Measurements from ENCODE around the gene TLE3.

The TLE3 gene

DNA sequence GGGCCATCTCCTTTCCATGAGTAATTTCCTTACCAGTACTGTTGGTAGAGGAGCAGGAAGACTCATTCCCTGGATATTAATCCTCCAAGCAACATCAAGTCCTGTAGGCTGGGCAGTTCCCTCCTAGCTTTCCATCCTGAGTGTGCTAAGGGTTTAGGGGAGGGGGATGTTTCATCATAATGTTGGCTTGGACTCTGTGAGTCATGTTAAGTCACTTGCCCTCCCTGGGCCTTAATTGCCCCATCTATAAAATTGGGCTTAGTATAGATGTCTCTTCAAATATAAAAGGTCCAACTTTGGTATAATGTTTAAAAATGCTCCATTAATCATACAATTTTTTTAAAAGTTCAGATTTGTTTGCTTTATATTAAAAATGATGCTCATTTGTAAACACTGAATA lies 52.7 kb downstream of the TLE3 start:
- Histone ChIP-seq H3K36me3 (ENCODE audit: control insufficient read depth, insufficient read depth, low read length) (peaks cover 13% of the 10 kb centered on the region), H3K4me3 (replicated peaks; ENCODE audit: low read depth, low read length) (no peak overlapping the region), H3K27me3 (replicated peaks; ENCODE audit: control insufficient read depth, insufficient read depth, low read length) (no peaks in the 10 kb centered on the region)
- DNase-seq (ENCODE audit: extremely low read depth, insufficient read length): no peak
- TF ChIP-seq, protein P1, sequence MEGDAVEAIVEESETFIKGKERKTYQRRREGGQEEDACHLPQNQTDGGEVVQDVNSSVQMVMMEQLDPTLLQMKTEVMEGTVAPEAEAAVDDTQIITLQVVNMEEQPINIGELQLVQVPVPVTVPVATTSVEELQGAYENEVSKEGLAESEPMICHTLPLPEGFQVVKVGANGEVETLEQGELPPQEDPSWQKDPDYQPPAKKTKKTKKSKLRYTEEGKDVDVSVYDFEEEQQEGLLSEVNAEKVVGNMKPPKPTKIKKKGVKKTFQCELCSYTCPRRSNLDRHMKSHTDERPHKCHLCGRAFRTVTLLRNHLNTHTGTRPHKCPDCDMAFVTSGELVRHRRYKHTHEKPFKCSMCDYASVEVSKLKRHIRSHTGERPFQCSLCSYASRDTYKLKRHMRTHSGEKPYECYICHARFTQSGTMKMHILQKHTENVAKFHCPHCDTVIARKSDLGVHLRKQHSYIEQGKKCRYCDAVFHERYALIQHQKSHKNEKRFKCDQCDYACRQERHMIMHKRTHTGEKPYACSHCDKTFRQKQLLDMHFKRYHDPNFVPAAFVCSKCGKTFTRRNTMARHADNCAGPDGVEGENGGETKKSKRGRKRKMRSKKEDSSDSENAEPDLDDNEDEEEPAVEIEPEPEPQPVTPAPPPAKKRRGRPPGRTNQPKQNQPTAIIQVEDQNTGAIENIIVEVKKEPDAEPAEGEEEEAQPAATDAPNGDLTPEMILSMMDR (IDR thresholded peaks at IDR 0.05; ENCODE audit: insufficient read depth, low read length, poor library complexity, severe bottlenecking): no peak

DNA sequence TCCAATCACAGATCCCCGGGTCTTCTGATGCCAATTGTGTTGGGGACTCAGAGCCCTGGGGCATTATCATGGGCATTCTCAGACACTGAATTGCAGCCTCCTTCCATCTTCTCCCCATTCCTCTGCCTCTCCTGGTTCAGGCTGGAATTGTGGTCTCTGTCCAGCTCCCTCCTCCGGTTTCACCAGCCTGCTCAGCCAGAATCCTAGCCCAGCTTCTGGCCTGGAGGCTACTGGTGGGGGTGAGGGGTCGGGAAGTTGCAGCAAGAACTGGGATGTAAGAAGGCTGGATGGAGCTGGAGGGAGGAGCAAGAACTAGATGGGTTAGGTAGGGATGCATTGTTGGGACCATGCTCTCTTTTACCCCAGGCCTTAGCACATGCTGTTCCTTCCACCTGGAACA lies 53.5 kb downstream of the TLE3 start:
- TF ChIP-seq, protein P1 (IDR thresholded peaks at IDR 0.05; ENCODE audit: insufficient read depth, low read length, poor library complexity, severe bottlenecking): no peak
- Histone ChIP-seq H3K36me3 (ENCODE audit: control insufficient read depth, insufficient read depth, low read length) (peaks cover 6% of the 10 kb centered on the region), H3K27me3 (replicated peaks; ENCODE audit: control insufficient read depth, insufficient read depth, low read length) (no peaks in the 10 kb centered on the region), H3K4me3 (replicated peaks; ENCODE audit: low read depth, low read length) (no peak overlapping the region)
- DNase-seq (ENCODE audit: extremely low read depth, insufficient read length): no peak

DNA sequence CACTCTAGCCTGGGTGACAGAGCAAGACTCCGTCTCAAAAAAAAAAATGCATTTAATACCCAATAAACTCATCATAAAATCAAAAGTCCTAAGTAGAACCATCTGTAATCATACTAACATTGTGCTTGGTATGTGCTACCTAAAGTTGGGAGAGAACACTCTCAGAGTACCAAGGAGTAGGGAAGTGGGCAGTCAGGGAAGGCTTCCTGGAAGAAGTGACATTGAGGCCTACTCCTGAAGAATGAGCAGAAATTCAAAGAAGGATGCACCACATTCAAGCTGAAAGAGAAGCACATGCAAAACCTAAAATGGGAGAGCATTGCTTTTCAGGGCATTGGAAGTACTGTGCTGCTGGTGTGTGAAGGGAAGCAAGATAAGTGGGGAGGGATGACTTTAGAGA lies 54.1 kb downstream of the TLE3 start:
- DNase-seq (ENCODE audit: extremely low read depth, insufficient read length): no peak
- Histone ChIP-seq H3K4me3 (replicated peaks; ENCODE audit: low read depth, low read length) (no peak overlapping the region), H3K27me3 (replicated peaks; ENCODE audit: control insufficient read depth, insufficient read depth, low read length) (no peaks in the 10 kb centered on the region), H3K36me3 (ENCODE audit: control insufficient read depth, insufficient read depth, low read length) (peaks cover 4% of the 10 kb centered on the region)
- TF ChIP-seq, protein P1 (IDR thresholded peaks at IDR 0.05; ENCODE audit: insufficient read depth, low read length, poor library complexity, severe bottlenecking): no peak

DNA sequence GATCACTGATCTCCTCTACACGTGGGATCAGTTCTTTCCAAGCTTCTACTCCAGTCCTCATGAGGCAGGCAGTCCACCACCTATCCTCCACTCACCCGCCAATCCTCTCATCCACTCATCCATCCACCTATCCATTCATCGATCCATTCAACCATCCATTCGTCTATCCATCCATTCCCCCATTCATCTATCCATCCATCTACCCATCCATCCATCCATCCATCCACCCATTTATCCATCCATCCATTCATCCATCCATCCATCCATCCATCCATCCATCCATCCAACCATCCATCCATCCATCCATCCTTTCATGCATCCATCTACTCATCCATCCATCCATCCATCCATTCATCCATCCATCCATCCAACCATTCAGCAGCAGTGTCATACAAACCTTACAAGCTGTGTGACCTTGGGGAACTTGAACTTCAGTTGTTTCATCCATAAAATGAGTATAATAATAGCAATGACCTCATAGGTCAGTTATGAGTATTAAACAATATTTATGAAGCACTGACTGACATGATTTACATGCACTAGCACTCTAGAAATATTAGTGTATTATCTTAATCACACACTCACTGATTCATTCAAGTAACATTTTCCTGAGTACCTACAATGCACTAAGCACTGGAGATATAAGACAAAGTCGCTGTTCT lies 55.0 kb downstream of the TLE3 start:
- Histone ChIP-seq H3K4me3 (replicated peaks; ENCODE audit: low read depth, low read length) (no peak overlapping the region), H3K36me3 (ENCODE audit: control insufficient read depth, insufficient read depth, low read length) (peaks cover 2% of the 10 kb centered on the region; the same call in 1 of the 2 replicates), H3K27me3 (replicated peaks; ENCODE audit: control insufficient read depth, insufficient read depth, low read length) (no peaks in the 10 kb centered on the region)
- TF ChIP-seq, protein P1 (IDR thresholded peaks at IDR 0.05; ENCODE audit: insufficient read depth, low read length, poor library complexity, severe bottlenecking): no peak
- DNase-seq (ENCODE audit: extremely low read depth, insufficient read length): no peak

DNA sequence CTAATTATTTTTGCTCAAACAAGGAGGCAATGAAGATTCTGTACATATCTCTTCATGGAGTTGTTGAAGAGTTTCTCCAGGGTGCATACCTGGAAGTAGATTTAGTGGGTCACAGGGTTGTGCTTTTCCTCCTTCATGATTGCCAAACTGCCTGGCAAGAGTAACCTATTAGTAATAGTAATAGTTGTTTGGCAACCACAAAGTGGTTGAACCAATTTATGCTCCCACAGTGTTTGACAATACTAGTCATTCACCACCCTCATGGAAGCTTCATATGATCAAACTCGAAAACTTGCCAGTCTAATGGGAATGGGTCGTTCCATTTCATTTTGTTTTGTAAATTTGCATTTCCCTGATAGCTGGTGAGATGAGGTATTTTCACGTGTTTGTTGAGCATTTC lies 57.8 kb downstream of the TLE3 start:
- TF ChIP-seq, protein P1 (IDR thresholded peaks at IDR 0.05; ENCODE audit: insufficient read depth, low read length, poor library complexity, severe bottlenecking): no peak
- Histone ChIP-seq H3K27me3 (replicated peaks; ENCODE audit: control insufficient read depth, insufficient read depth, low read length) (no peaks in the 10 kb centered on the region), H3K4me3 (replicated peaks; ENCODE audit: low read depth, low read length) (no peak overlapping the region), H3K36me3 (ENCODE audit: control insufficient read depth, insufficient read depth, low read length) (no peaks in the 10 kb centered on the region)
- no peak for DNase-seq (ENCODE audit: extremely low read depth, insufficient read length)
